Measurements from ENCODE around the gene IL2RA.

DNA sequence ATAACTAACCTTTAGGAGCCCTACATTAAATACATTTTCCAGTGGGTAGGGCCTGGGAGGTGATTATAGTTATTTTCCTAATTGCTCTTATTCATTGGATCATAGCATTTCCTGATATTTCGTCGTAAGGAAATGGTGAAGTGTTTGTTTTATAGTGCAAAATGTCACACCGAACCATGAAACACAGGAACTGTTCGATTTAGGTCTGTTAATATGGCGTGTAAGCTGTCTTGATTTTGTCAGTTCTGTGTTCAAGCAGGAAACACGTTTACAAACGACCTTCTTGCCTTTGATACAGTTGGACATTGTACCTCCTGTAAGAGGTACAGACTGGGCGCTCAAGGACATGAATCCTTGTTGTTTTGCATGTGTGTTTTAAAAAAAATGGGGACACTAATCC lies 41.4 kb upstream of the IL2RA start:
- TF ChIP-seq, protein P1, sequence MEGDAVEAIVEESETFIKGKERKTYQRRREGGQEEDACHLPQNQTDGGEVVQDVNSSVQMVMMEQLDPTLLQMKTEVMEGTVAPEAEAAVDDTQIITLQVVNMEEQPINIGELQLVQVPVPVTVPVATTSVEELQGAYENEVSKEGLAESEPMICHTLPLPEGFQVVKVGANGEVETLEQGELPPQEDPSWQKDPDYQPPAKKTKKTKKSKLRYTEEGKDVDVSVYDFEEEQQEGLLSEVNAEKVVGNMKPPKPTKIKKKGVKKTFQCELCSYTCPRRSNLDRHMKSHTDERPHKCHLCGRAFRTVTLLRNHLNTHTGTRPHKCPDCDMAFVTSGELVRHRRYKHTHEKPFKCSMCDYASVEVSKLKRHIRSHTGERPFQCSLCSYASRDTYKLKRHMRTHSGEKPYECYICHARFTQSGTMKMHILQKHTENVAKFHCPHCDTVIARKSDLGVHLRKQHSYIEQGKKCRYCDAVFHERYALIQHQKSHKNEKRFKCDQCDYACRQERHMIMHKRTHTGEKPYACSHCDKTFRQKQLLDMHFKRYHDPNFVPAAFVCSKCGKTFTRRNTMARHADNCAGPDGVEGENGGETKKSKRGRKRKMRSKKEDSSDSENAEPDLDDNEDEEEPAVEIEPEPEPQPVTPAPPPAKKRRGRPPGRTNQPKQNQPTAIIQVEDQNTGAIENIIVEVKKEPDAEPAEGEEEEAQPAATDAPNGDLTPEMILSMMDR (IDR thresholded peaks at IDR 0.05): no peak
- TF ChIP-seq EZH2 (IDR thresholded peaks at IDR 0.05; ENCODE audit: borderline replicate concordance, insufficient read depth, low read depth, low read length, poor library complexity, severe bottlenecking): no peak
